Measurements from ENCODE around the gene MED26. TPM values are rescaled to one million over a fixed set of nuclear protein-coding genes. Genes with fewer than 3 reads are reported as not detected.

MED26 gene
- total RNA-seq, 1 experiment from 2014 or later = 8.8 TPM

- H3K27ac ChIP-seq (ENCODE audit: low read length) = no peak overlapping the region
- no peaks in the 10 kb centered on the region; the same call in 1 of the 2 replicates for H3K4me1 ChIP-seq (ENCODE audit: control insufficient read depth, insufficient read depth, low read length)
- ChIA-PET CTCF (no interaction called here), POLR2A (no interaction called here)
- H3K36me3 ChIP-seq (ENCODE audit: control insufficient read depth, insufficient read depth, low read length) = no peaks in the 10 kb centered on the region
- no peak for TF ChIP-seq POLR2AphosphoS5 (IDR thresholded peaks at IDR 0.05; ENCODE audit: low read depth, low read length)
- TF ChIP-seq SIN3A (IDR thresholded peaks at IDR 0.05; ENCODE audit: borderline replicate concordance, insufficient read depth, low read depth, low read length) = no peak
- TF ChIP-seq, protein P1, sequence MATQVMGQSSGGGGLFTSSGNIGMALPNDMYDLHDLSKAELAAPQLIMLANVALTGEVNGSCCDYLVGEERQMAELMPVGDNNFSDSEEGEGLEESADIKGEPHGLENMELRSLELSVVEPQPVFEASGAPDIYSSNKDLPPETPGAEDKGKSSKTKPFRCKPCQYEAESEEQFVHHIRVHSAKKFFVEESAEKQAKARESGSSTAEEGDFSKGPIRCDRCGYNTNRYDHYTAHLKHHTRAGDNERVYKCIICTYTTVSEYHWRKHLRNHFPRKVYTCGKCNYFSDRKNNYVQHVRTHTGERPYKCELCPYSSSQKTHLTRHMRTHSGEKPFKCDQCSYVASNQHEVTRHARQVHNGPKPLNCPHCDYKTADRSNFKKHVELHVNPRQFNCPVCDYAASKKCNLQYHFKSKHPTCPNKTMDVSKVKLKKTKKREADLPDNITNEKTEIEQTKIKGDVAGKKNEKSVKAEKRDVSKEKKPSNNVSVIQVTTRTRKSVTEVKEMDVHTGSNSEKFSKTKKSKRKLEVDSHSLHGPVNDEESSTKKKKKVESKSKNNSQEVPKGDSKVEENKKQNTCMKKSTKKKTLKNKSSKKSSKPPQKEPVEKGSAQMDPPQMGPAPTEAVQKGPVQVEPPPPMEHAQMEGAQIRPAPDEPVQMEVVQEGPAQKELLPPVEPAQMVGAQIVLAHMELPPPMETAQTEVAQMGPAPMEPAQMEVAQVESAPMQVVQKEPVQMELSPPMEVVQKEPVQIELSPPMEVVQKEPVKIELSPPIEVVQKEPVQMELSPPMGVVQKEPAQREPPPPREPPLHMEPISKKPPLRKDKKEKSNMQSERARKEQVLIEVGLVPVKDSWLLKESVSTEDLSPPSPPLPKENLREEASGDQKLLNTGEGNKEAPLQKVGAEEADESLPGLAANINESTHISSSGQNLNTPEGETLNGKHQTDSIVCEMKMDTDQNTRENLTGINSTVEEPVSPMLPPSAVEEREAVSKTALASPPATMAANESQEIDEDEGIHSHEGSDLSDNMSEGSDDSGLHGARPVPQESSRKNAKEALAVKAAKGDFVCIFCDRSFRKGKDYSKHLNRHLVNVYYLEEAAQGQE (IDR thresholded peaks at IDR 0.05; ENCODE audit: insufficient read depth in 1 of 2, low read depth in 2 of 2, low read length in 1 of 2) = no peak
- no peak for TF ChIP-seq TCF7L2 (IDR thresholded peaks at IDR 0.05; ENCODE audit: low read depth, low read length)
- no peak for TF ChIP-seq CTCF (IDR thresholded peaks at IDR 0.05)
- DNase-seq (ENCODE audit: low read depth, low spot score) = no peak
- in situ Hi-C loops (cut with HindIII; ENCODE audit: low pct_unique_long_range_greater_than_20kb, low sequenced_read_pairs) = no loop called here
- BruUV-seq (replicated peaks) = no TSS peak
- no peaks in the 10 kb centered on the region for H3K9me3 ChIP-seq (ENCODE audit: control insufficient read depth, insufficient read depth, low read depth, low read length)
- H3K27me3 ChIP-seq (ENCODE audit: control insufficient read depth, insufficient read depth, low read length) = no peaks in the 10 kb centered on the region
- no peak overlapping the region for H3K4me3 ChIP-seq (ENCODE audit: low read depth in 2 of 2, low read length in 2 of 2)
- intact Hi-C loops (cut with micrococcal nuclease; ENCODE audit: unreplicated experiment) = no loop called here
- no peak for ATAC-seq
Measured at GRCh38 chr19:16600824-16601223, 27.2 kb downstream of the MED26 start.

DNA sequence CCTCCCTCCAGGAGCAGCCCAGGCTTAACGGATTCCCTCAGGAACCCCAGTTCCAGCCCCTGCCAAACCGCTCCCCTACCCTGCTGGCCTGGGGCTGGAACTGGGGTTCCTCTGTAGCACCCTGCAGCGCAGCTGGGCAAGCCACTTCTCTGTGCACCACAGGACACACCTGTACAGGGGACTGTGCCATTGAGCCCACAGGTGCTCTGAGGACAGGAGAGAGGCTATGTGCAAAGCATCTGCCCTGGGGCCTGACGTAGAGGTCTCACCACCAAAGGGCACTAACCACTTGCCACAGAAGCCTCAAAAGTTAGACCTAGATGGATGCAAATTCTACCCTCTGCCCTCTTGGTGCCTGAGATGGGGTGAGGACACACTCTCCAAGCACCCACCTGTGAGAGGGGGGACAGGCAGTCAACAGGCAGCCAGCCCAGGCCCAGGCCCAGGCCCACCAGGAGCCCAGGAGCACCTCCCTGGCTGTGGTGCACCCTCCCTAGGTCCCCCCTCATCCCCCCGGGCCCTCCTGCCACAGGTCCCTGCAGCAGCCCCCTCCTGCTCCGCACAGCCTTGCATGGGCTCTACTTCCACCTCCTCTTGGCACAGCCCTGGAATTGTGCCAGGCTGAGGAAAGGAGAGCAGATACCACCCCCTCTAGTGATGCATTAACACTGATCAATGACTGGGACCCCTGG, 28.2 kb downstream of the MED26 start:
- no peaks in the 10 kb centered on the region for H3K36me3 ChIP-seq (ENCODE audit: control insufficient read depth, insufficient read depth, low read length)
- CTCF ChIA-PET = no interaction called here
- no peaks in the 10 kb centered on the region; the same call in 1 of the 2 replicates for H3K4me1 ChIP-seq (ENCODE audit: control insufficient read depth, insufficient read depth, low read length)
- no peaks in the 10 kb centered on the region for H3K27me3 ChIP-seq (ENCODE audit: control insufficient read depth, insufficient read depth, low read length)
- H3K4me3 ChIP-seq (ENCODE audit: low read depth in 2 of 2, low read length in 2 of 2) = no peak overlapping the region
- in situ Hi-C loops (cut with HindIII; ENCODE audit: low pct_unique_long_range_greater_than_20kb, low sequenced_read_pairs) (no loop called here), intact Hi-C loops (cut with micrococcal nuclease; ENCODE audit: unreplicated experiment) (no loop called here)
- H3K27ac ChIP-seq (ENCODE audit: low read length) = no peak overlapping the region
- BruUV-seq (replicated peaks) = no TSS peak
- H3K9me3 ChIP-seq (ENCODE audit: control insufficient read depth, insufficient read depth, low read depth, low read length) = no peaks in the 10 kb centered on the region
- no peak for DNase-seq (ENCODE audit: low read depth, low spot score)
- no peak for ATAC-seq
- POLR2A ChIA-PET = no interaction called here
- TF ChIP-seq POLR2AphosphoS5 (IDR thresholded peaks at IDR 0.05; ENCODE audit: low read depth, low read length) (no peak), TCF7L2 (IDR thresholded peaks at IDR 0.05; ENCODE audit: low read depth, low read length) (no peak), SIN3A (IDR thresholded peaks at IDR 0.05; ENCODE audit: borderline replicate concordance, insufficient read depth, low read depth, low read length) (no peak), CTCF (IDR thresholded peaks at IDR 0.05) (no peak)
- TF ChIP-seq, protein P1 (IDR thresholded peaks at IDR 0.05; ENCODE audit: insufficient read depth in 1 of 2, low read depth in 2 of 2, low read length in 1 of 2) = no peak

All from Panc1 (cell line).